HG03097 (cell line): ENCODE results near the gene TMEM129.

Experiments used
- ATAC-seq: cut with Tn5 transposase; IDR thresholded peaks from one replicate; pipeline ENCODE4 v1.9.1; 2021; ENCODE audit not compliant: unreplicated experiment, low FRiP score

The TMEM129 gene

DNA sequence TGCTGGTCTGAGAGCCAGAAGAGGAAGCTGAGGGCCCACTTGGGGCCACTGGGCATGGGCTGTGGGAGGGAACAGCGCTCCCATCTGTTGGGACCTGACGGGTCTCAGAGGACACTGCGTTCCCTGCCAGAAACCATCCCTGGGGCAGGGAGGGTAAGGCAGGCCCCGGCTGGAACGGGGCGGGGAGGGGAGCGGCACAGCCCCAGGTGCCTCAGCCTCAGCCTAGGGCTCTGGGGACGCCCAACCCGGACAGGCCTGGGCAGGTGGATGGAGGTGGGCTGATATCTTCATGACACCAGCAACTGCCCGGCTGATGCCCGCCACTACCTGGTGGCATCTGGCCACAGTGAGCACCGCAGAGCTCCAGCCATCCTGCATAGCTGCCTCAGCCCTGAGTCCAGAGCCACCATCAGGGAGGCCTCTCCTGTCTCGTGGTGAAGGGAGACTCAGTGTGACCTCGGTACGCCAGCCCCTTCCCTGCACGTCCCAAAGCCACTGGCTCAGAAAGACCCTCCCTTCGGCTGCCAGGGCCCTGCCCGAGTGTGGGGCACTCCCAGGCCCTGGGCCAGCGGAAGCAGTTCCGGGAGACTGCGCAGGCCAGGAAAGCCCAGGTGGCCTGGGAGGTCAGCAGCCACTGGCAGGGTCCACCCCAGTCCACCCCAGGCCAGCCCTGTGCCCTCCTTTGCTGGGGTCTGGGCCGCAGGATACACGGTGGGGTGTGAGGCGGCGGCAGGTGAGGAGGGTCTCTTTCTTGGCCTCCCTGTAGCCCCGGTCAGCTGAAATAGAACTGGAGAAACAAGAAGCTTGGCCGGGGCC is 37.4 kb upstream of the TMEM129 start:
- no peak for ATAC-seq

- no peak for ATAC-seq
Measured at GRCh38 chr4:1757836-1758235, 36.7 kb upstream of the TMEM129 start.

- ATAC-seq: no peak
Measured at GRCh38 chr4:1756893-1757779, 36.0 kb upstream of the TMEM129 start.

DNA sequence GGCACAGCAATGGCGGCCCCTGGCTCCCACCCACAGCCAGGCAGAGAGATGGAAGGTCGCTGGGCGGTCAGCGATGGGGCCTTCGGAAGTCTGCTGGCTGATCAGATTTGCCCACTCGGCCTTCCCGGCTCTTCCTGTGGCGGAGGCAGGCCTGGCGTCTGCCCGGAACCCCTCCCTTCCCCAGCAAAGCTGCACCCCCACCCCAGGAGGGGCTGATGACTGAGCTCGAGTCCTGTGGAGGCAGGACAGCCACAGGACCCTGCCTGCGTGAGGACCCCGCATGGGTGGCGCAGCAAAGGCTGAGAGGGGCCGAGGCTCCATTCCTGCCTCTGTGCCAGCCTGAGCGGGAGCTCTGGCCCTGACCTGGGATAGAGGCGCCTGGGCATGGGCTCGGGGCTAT is 35.0 kb upstream of the TMEM129 start:
- no peak for ATAC-seq

GRCh38 chr4:1755297-1755696 is 34.2 kb upstream of the TMEM129 start:
- no peak for ATAC-seq

DNA sequence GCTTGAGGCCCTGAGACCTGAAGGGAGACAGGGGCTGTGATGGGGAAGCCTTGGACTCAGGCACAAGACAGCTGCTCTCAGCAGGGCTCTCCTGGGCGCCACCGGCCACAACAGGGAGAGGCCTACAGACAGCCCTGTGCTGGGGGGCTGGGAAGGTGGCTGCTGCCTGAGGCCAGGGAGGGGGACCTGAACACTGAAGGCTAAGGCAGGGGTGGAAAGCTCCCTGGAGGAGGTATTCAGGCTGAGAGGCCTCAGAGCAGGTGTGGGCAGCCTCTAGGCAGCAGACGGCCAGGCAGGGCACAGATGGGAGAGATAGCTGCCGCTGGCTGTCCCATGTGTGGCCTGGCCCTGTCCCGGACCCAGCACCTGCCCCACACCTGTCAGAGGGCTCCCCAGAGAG is 33.2 kb upstream of the TMEM129 start:
- ATAC-seq: no peak

GRCh38 chr4:1753697-1754311 is 32.7 kb upstream of the TMEM129 start:
- ATAC-seq: no peak

DNA sequence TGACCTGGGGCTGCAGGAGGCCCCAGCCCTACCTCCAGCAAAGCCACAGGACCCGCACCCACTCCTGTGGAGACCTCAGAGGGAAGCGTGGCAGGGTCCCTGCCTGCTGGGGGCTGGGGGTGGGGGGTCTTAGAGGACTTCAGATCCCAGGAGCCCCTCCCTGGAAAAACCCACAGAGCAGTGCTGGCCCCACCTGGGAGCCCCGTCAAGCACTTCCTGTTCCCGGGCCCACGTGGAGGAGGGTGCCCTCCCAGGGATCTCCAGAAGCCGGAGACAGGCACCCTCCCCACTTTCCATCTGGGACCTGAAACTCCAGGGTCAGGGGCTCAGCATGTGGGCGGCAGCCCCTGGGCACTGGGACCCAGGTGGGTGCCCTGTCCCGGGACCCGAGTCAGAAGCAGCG is 32.2 kb upstream of the TMEM129 start:
- ATAC-seq: no peak

DNA sequence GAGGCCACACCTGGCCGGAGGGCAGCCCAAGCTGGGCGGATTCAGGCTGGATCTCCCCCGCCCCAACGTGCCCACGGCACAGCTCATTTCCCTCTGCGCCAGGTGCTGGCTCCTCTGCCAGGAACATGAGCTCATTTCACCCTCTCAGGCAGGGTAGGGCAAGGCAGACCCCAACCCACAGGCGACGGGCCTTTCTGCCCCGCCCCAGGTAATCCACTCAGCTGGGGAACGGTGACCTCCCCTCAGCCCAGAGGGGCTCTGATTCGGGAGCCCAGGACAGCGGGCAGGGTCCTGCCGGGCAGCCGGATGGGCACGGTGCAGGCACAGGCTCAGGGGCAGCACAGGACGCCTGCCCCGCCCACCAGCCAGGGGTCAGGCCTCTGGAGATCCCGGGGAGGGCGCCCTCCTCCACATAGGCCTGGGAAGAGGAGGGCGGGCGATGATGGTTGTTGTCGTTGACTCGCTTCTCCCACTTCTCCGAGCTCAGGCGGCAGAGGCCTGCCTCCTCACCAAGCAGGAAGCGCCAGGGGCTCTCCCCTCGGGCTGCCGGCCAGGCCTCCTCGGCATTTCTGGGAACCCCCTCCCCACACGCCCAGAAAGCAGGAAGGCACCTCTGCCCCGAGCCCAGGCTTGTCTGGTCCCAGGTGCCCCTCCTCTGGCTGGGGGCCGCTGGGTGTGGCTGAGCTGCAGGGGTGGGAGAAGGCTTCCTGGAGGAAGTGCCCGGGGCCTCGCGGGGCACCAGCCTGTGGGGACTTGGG is 31.3 kb upstream of the TMEM129 start:
- no peak for ATAC-seq

GRCh38 chr4:1751919-1752283 is 30.8 kb upstream of the TMEM129 start:
- ATAC-seq: no peak

- ATAC-seq: no peak
Measured at GRCh38 chr4:1751155-1751918, 30.2 kb upstream of the TMEM129 start.

- no peak for ATAC-seq
Measured at GRCh38 chr4:1750381-1751154, 29.4 kb upstream of the TMEM129 start.

DNA sequence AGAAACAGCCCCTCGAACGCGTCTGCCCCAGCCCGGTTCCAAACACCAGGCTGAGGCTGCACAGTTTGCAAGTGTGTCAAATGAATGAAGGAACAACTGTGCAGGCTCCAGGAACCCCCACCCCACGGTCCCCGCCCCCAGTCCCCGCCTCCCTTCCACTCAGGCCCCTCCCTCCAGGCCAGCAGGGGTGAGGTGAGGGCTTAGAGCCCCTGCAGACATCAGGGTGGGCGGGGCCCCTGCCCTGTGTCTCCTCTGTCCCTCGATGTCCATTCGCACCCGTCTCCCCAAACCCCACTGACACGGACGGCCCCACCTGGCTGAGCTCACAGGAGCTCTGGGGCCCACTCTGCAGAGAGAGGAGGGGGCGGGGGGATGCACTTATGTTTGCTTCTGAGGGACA is 28.7 kb upstream of the TMEM129 start:
- no peak for ATAC-seq

GRCh38 chr4:1749370-1749769 is 28.2 kb upstream of the TMEM129 start:
- no peak for ATAC-seq

- ATAC-seq: no peak
Measured at GRCh38 chr4:1748465-1748995, 27.4 kb upstream of the TMEM129 start.

DNA sequence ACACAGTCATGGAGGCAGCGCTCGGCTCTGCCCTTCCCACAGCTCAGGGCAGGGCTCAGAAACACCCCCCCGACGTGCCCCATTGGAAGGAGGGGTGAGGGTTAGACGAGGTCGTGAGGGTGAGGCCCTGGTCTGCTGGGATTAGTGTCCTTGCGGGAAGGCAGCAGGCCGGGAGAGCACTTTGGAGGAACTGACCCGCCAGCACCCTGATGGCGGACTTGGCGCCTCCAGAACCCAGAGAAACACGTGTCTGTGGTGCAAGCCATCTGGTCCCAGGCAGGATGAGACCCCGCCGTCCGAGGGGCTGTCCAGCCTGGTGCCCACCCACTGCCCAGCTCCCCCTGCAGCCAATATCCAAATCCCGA is 26.5 kb upstream of the TMEM129 start:
- no peak for ATAC-seq

GRCh38 chr4:1746919-1747602 is 25.9 kb upstream of the TMEM129 start:
- ATAC-seq: no peak

GRCh38 chr4:1746265-1746691 is 25.2 kb upstream of the TMEM129 start:
- no peak for ATAC-seq
